T47D (cell line): ENCODE data around the gene PSMB9.

ENCODE experiments used
- DNase-seq, 2 experiments: peaks; one replicate each; pipeline versions ENCODE4 v3.0.0 to v3.0.0-alpha.2; 2011 to 2012; ENCODE audit warnings: low read depth in 1 of 2, low spot score in 1 of 2
- JUND ChIP-seq: IDR thresholded peaks from 2 replicates; pipeline ENCODE4 v1.6.1; 2012; ENCODE audit warnings: low read depth
- in situ Hi-C: cut with HindIII; loops from 2 replicates; pipeline ENCODE4 v1.10.0; 2016; ENCODE audit warnings: low sequenced_read_pairs, low pct_unique_long_range_greater_than_20kb

Gene PSMB9

DNA sequence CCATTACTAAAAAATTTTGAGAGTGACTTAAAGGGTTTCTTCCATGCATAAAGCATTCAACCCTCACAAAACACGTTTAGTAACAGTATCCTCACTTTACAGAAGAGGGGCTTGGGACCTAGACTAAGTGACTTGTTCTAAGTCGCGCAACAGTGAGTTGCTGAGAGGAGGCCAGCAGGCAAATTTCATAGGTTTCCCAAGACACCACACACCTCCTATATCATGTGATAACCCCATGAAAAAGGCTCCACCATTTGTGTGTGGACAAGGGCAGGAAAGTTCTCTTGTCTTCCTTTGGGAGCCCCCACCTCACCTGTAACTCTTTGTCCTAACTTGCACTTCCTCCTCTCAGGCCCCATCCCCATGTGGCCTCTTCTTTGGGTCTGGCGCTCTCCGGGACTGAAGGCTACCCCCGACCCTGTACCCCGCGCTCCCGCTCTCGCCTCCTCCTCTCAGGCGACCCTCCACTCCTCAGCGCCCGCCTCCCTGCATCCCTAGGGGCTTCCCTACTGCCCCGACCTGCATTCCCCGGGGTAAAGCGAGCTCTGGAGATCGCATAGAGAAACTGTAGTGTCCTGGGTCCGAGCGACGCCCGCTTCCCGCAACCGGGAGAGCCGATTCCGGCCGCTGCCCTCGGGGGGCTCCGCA, 10.5 kb upstream of the PSMB9 start:
- DNase-seq = no peak
- no peak for TF ChIP-seq JUND
- in situ Hi-C loops = no loop called here

GRCh38 chr6:32843979-32844838, 9.8 kb upstream of the PSMB9 start, which contains the start of gene PSMB8:
TSS of gene PSMB8 (minus strand) at chr6:32844047. CDS start at chr6:32843996, 51 bp downstream.
- peak; percentile 77 to 98 for DNase-seq
- in situ Hi-C loops = no loop called here
- TF ChIP-seq JUND = no peak

- no peak for TF ChIP-seq JUND
- in situ Hi-C loops = no loop called here
- no peak for DNase-seq
These were observed 9.1 kb upstream of the PSMB9 start for GRCh38 chr6:32844839-32845383.

- in situ Hi-C loops = no loop called here
- TF ChIP-seq JUND = no peak
- no peak for DNase-seq
These were observed 8.6 kb upstream of the PSMB9 start for GRCh38 chr6:32845384-32845884.

GRCh38 chr6:32847004-32847403, 7.0 kb upstream of the PSMB9 start:
- DNase-seq = no peak
- in situ Hi-C loops = no loop called here
- TF ChIP-seq JUND = no peak

- in situ Hi-C loops = no loop called here
- TF ChIP-seq JUND = no peak
These were observed 6.2 kb upstream of the PSMB9 start for GRCh38 chr6:32847795-32848194.

DNA sequence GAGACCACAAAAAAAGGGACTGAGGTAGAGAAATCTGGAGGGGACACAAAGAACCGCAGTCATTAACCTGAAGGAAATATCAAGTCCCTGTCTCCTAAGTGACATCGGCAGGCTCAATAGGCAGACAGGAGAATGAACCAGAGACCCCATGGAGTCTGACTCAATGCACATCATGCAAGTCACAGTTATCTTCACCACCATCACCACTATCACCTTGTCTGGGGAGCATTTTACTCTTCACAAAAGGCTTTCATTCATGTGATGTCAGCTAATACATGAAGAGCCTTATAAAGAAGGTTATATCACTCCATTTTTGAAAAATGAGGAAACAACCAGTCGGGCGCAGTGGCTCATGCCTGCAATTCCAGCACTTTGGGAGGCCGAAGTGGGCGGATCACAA, 4.9 kb upstream of the PSMB9 start:
- DNase-seq = no peak
- in situ Hi-C loops = no loop called here
- no peak for TF ChIP-seq JUND

More at GRCh38 chr6:32847795-32848194, 6.2 kb upstream of the PSMB9 start:
- no peak for DNase-seq

DNA sequence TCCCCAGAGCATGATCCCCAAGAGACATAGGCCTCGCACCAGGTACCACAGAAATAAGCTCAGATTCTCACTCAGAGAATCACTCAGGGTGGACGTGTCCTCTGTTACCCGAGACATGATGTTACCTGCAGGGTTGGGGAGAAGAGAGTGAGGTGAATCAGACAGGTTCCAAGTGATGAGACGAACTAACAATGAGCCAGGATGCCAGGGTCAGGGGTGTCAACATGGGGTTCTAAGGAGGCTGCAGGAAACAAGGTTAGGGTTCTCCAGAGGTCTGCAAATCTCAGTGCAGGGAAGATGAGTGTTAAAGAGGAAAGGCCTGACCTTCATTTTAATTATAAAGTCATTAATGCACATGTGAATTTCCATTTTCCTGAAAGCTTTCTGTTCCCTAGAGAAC, 3.0 kb upstream of the PSMB9 start:
- in situ Hi-C loops = no loop called here
- TF ChIP-seq JUND = no peak
- DNase-seq = no peak

GRCh38 chr6:32852018-32852843, 1.8 kb upstream of the PSMB9 start:
- in situ Hi-C loops = no loop called here
- DNase-seq = peak; percentile 26 to 58
- no peak for TF ChIP-seq JUND

- in situ Hi-C loops = no loop called here
- peak; percentile 36 to 47 for DNase-seq
- TF ChIP-seq JUND = no peak
These were observed 1.0 kb upstream of the PSMB9 start for GRCh38 chr6:32852844-32853540.

DNA sequence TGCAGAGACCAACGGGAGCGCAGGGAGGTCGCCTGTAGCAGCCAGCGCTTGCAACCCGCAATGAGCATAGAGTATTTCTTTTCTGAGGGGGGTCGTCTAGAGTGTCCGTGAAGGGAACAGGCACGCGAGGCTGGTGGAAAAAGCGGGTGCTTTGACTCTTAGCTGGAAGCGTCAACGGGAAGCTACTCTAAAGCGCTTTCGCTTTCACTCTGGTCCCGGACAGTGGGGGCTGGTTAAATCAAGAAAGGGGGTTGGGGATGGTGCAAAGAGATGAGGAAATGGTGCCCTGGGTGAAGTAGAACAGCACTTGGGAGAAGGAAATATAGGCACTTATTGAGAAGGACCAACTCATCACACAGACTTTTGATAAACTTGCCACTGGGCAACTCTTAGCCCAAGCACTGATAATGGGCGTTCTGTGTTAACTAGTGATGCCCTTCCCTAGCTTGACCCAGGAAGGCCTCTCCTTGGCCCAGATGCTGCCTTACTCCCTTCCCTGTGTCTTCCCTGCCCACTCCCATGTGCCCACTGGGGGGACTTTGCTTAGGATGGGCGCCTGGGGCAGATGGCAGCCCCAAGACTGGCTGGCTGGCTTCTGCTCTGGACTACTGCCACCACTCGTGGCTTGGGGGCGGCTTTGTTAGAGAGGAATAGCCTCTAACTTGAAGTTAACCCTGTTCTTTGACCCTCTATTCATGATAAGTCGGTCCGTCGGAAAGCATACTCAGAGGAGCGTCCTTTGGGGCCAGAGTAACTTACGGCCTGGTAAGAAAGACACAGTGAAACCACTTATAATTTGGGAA, 585 bp downstream of the PSMB9 start:
- in situ Hi-C loops = no loop called here
- no peak for TF ChIP-seq JUND
- DNase-seq = peak in 1 of 2 experiments; percentile 32
